CD4-positive, alpha-beta T cell treated with Interleukin-10 for 1 hour (primary cell): ENCODE results near the gene THOC2.
A peak's percentile ranks its signal among the peaks of the same experiment; 100 is the strongest.
"Not testable (repeated sequence)": the region's sequence is repeated elsewhere in the genome, so short reads cannot be mapped to it uniquely, and the experiment has no call there.

Experiments
- DNase-seq: peaks from one replicate; pipeline ENCODE4 v3.0.0-alpha.2; 2020

Gene THOC2

GRCh38 chrX:123732670-123733363, at the start of gene THOC2:
TSS of gene THOC2 (minus strand) at chrX:123733052. CDS start at chrX:123733022, 30 bp downstream.
- peak; percentile 80 for DNase-seq

GRCh38 chrX:123781786-123782185, 48.9 kb upstream of the THOC2 start:
- DNase-seq: not testable (repeated sequence)

- DNase-seq: no peak
Observed at GRCh38 chrX:123779908-123780396, 47.1 kb upstream of the THOC2 start.

GRCh38 chrX:123773258-123773988, 40.6 kb upstream of the THOC2 start:
- no peak for DNase-seq

- DNase-seq: no peak
Observed at GRCh38 chrX:123771449-123772064, 38.7 kb upstream of the THOC2 start.

- peak; percentile 50 for DNase-seq
Observed at GRCh38 chrX:123764967-123765871, 32.4 kb upstream of the THOC2 start.

GRCh38 chrX:123759849-123760248, 27.0 kb upstream of the THOC2 start:
- not testable (repeated sequence) for DNase-seq

GRCh38 chrX:123757794-123758193, 24.9 kb upstream of the THOC2 start:
- not testable (repeated sequence) for DNase-seq

- no peak for DNase-seq
Observed at GRCh38 chrX:123756320-123756719, 23.5 kb upstream of the THOC2 start.

- DNase-seq: no peak
Observed at GRCh38 chrX:123755107-123755506, 22.3 kb upstream of the THOC2 start.

- no peak for DNase-seq
Observed at GRCh38 chrX:123753656-123754350, 21.0 kb upstream of the THOC2 start.

- no peak for DNase-seq
Observed at GRCh38 chrX:123749643-123750042, 16.8 kb upstream of the THOC2 start.

- DNase-seq: no peak
Observed at GRCh38 chrX:123745511-123745910, 12.7 kb upstream of the THOC2 start.

GRCh38 chrX:123743312-123743711, 10.5 kb upstream of the THOC2 start:
- DNase-seq: no peak

GRCh38 chrX:123742440-123742839, 9.6 kb upstream of the THOC2 start:
- no peak for DNase-seq

GRCh38 chrX:123740536-123740935, 7.7 kb upstream of the THOC2 start:
- DNase-seq: no peak

- DNase-seq: no peak
Observed at GRCh38 chrX:123740006-123740405, 7.2 kb upstream of the THOC2 start.

GRCh38 chrX:123739474-123739873, 6.6 kb upstream of the THOC2 start:
- DNase-seq: no peak

- DNase-seq: no peak
Observed at GRCh38 chrX:123738378-123738940, 5.6 kb upstream of the THOC2 start.

- no peak for DNase-seq
Observed at GRCh38 chrX:123736333-123736921, 3.6 kb upstream of the THOC2 start.

GRCh38 chrX:123735137-123735536, 2.3 kb upstream of the THOC2 start:
- DNase-seq: not testable (repeated sequence)
